Stimulated activated memory B cell treated with anti-CD40 and anti-IgM and Interleukin-4, amounts not matched to agents 10 μg/mL and 1 μg/mL and 100 μg/mL, for 72 hours (primary cell): Measurements from ENCODE around the gene SEMA4C.
A peak's percentile ranks its signal among the peaks of the same experiment; 100 is the strongest.

ENCODE experiments used
- ATAC-seq: fragments of 150-1000 bp; cut with Tn5 transposase; 2 replicates; pipeline ENCODE4 v1.10.0; 2021
- H3K27ac Mint-ChIP-seq: one replicate; pipeline ENCODE4 v1.8.0; 2022; ENCODE audit warnings: mild to moderate bottlenecking, mixed read lengths
- H3K27me3 Mint-ChIP-seq: one replicate; pipeline ENCODE4 v1.8.0; 2022; ENCODE audit warnings: mixed read lengths
- H3K36me3 Mint-ChIP-seq: one replicate; pipeline ENCODE4 v1.8.0; 2022; ENCODE audit warnings: mixed read lengths
- H3K4me1 Mint-ChIP-seq: one replicate; pipeline ENCODE4 v1.8.0; 2022; ENCODE audit warnings: mixed read lengths
- H3K4me3 Mint-ChIP-seq: one replicate; pipeline ENCODE4 v1.8.0; 2022; ENCODE audit warnings: mild to moderate bottlenecking, moderate library complexity, mixed read lengths
- H3K9me3 Mint-ChIP-seq: one replicate; pipeline ENCODE4 v1.8.0; 2022; ENCODE audit warnings: mixed read lengths

SEMA4C gene

GRCh38 chr2:96869822-96870625 is at the start of gene SEMA4C:
TSS of gene SEMA4C (minus strand) at chr2:96870080. CDS start at chr2:96867886, 2,194 bp downstream.
- Mint-ChIP-seq H3K27ac (peak within 1 kb of the TSS; percentile 68), H3K36me3 (peaks cover 22% of the 10 kb centered on the region), H3K4me1 (peaks cover 56% of the 10 kb centered on the region), H3K27me3 (peaks cover 26% of the 10 kb centered on the region), H3K9me3 (no peaks in the 10 kb centered on the region), H3K4me3 (peak within 1 kb of the TSS; percentile 80)
- ATAC-seq: peak; percentile 25

DNA sequence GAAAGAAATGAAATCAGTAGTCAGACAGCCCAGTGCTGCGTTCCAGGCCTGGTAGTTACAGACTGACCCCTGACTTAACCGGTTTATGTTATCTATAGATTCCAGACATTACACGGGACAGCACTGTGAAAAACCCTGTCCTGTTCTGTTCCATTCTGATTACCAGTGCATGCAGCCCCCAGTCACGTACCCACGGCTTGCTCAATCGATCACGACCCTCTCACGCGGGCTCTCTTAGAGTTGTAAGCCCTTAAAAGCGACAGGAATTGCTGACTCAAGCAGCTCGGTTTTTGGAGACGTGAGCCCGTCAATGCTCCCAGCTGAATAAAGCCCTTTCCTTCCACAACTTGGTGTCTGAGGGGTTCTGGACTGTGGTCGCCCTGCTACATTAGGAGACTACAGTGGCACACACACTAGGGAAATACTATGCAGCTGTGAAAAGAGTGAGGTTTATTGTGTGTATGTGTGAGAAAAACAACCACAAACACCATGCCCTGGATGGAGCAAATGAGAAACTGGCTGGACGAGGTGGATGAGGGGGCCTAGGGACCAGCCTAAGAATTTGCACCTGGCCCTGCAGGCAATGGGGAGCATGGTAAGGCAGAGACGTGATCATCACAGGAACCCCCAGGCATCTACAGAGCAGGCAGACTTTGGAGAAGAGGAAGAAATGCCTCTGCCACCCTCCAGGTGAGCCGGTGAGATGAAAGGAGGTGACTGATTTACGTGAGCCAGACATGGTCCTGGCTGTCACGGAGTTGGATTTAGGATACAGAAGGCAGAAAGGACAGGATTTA is 49.1 kb upstream of the SEMA4C start:
- Mint-ChIP-seq H3K36me3 (no peaks in the 10 kb centered on the region), H3K4me3 (no peak overlapping the region), H3K9me3 (no peaks in the 10 kb centered on the region), H3K4me1 (peaks cover 4% of the 10 kb centered on the region), H3K27ac (no peak overlapping the region), H3K27me3 (peaks cover 48% of the 10 kb centered on the region)
- ATAC-seq: no peak

GRCh38 chr2:96918092-96918753 is 48.3 kb upstream of the SEMA4C start:
- H3K4me3 Mint-ChIP-seq: no peak overlapping the region
- no peak overlapping the region for H3K27ac Mint-ChIP-seq
- H3K9me3 Mint-ChIP-seq: no peaks in the 10 kb centered on the region
- peaks cover 40% of the 10 kb centered on the region for H3K27me3 Mint-ChIP-seq
- ATAC-seq: no peak
- H3K4me1 Mint-ChIP-seq: peaks cover 12% of the 10 kb centered on the region
- H3K36me3 Mint-ChIP-seq: no peaks in the 10 kb centered on the region

DNA sequence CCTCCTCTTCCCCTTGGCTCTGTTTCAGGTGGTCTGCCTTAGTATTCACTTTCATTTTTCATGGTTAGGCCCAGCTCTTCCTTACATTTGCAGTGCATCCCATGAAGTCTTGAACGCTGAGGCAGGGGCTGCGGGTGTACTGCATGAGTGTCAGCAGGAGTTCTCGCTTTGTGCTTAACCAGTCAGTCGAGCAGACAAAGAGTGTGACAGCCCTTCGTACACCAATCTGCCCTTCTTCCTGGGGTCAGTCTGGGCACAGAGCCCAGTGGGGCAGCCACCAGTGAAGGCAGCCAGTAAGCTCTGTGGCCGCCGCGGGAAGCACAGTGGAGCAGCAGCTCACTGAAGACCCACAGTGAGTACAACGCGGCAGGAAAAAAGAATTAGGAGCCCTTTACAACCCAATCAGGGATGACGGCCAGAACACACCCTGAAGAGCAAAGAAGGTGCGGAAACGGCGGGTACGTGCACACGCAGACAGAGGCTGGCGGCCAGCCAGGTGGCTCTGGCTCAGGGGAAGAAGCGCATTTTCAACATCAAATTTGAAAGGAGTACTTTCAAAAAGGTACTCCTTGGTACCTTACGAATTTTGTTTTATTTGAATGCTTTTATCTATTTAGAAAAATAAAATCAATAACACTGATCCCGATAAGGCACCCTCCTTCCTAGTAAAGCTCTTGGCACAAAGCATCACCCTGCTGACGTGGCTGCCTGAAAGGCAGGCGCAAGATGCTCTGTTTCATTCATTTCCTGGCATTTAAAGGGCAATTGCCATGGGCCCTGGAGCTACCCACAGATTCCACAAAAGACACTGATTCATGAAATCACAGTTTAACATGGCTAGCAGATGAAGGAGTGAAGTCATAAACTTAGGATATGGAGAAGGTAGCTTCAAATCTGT is 47.0 kb upstream of the SEMA4C start:
- no peak for ATAC-seq
- Mint-ChIP-seq H3K36me3 (no peaks in the 10 kb centered on the region), H3K4me1 (peaks cover 18% of the 10 kb centered on the region), H3K4me3 (no peak overlapping the region), H3K9me3 (no peaks in the 10 kb centered on the region), H3K27ac (no peak overlapping the region), H3K27me3 (peaks cover 34% of the 10 kb centered on the region)

GRCh38 chr2:96916156-96916630 is 46.3 kb upstream of the SEMA4C start:
- H3K9me3 Mint-ChIP-seq: no peaks in the 10 kb centered on the region
- ATAC-seq: no peak
- peaks cover 18% of the 10 kb centered on the region for H3K4me1 Mint-ChIP-seq
- peaks cover 27% of the 10 kb centered on the region for H3K27me3 Mint-ChIP-seq
- no peak overlapping the region for H3K27ac Mint-ChIP-seq
- H3K36me3 Mint-ChIP-seq: no peaks in the 10 kb centered on the region
- no peak overlapping the region for H3K4me3 Mint-ChIP-seq

DNA sequence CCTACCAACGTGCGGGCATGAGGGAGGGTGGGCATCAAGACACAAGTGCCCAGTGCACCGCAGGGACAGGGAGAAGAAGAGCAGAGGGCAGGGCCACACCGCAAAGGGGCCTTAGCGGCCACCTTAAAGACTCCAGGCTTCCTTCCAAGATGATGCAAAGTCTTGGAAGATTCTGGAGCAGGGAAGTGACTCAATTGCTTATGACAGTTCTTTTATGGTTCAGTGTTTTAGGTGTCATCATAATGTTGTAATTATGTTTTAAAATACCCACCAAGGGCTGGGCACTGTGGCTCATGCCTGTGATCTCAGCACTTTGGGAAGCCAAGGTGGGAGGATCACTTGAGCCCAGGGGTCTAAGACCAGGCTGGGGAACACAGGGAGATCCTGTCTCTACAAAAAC is 44.5 kb upstream of the SEMA4C start:
- peaks cover 8% of the 10 kb centered on the region for H3K27me3 Mint-ChIP-seq
- no peak for ATAC-seq
- no peaks in the 10 kb centered on the region for H3K9me3 Mint-ChIP-seq
- H3K4me3 Mint-ChIP-seq: no peak overlapping the region
- no peaks in the 10 kb centered on the region for H3K36me3 Mint-ChIP-seq
- H3K4me1 Mint-ChIP-seq: peaks cover 18% of the 10 kb centered on the region
- peak overlapping the region; percentile 71 for H3K27ac Mint-ChIP-seq

DNA sequence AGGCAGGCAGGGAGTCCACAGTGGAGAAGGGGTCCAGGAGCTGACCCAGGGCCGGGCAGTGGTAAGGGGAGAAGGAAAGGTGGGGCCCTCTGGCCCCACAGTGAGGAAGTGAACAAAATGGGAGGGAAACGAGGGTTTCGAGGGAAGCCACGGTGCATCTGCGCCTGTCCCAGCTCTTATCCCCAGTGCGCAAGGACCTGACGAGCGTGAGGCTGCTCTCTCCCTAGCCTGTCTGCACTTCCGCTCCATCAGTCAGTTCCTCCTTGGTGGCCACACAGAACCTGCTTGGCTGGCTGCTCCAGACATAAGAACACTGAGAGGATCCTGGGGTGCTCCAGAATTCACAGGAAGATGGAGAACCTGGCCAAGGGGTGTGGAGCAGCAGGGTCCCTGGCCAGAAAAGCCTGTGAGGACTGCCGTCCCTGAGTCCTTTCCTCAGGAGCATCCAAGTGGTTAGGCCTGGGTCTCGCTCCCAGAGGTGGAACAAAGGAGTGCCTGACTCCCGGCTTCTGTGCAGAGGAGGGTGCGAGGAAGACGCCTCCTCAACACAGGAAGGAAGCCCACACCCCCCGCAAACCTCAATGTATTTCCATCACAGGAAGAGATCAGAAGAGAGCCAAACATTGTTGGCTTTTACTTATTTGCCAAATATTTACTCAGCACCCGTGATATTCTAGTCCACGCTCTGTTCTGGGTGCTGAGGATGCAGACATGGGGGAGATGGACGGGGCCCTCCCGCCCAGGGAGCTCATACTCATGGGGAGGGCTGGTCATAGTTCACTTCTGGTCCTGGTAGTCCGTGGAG is 43.7 kb upstream of the SEMA4C start:
- peak overlapping the region; percentile 71 for H3K27ac Mint-ChIP-seq
- peak overlapping the region; percentile 25 for H3K4me3 Mint-ChIP-seq
- no peaks in the 10 kb centered on the region for H3K36me3 Mint-ChIP-seq
- H3K27me3 Mint-ChIP-seq: peaks cover under 1% of the 10 kb centered on the region
- no peaks in the 10 kb centered on the region for H3K9me3 Mint-ChIP-seq
- peaks cover 18% of the 10 kb centered on the region for H3K4me1 Mint-ChIP-seq
- ATAC-seq: peak; percentile 88

- H3K9me3 Mint-ChIP-seq: no peaks in the 10 kb centered on the region
- H3K4me3 Mint-ChIP-seq: peak overlapping the region; percentile 5
- H3K4me1 Mint-ChIP-seq: peaks cover 18% of the 10 kb centered on the region
- H3K27ac Mint-ChIP-seq: peak overlapping the region; percentile 71
- H3K27me3 Mint-ChIP-seq: no peaks in the 10 kb centered on the region
- ATAC-seq: no peak
- no peaks in the 10 kb centered on the region for H3K36me3 Mint-ChIP-seq
Measured at GRCh38 chr2:96913117-96913397, 43.2 kb upstream of the SEMA4C start.

GRCh38 chr2:96912346-96913116 is 42.7 kb upstream of the SEMA4C start:
- ATAC-seq: no peak
- Mint-ChIP-seq H3K9me3 (no peaks in the 10 kb centered on the region), H3K27ac (peak overlapping the region; percentile 71), H3K36me3 (no peaks in the 10 kb centered on the region), H3K4me3 (no peak overlapping the region), H3K27me3 (no peaks in the 10 kb centered on the region), H3K4me1 (peaks cover 18% of the 10 kb centered on the region)

- Mint-ChIP-seq H3K4me3 (no peak overlapping the region), H3K27me3 (no peaks in the 10 kb centered on the region), H3K9me3 (no peaks in the 10 kb centered on the region), H3K27ac (no peak overlapping the region), H3K36me3 (no peaks in the 10 kb centered on the region), H3K4me1 (peaks cover 18% of the 10 kb centered on the region)
- ATAC-seq: no peak
Measured at GRCh38 chr2:96909611-96910021, 39.7 kb upstream of the SEMA4C start.

- no peaks in the 10 kb centered on the region for H3K27me3 Mint-ChIP-seq
- ATAC-seq: no peak
- H3K4me3 Mint-ChIP-seq: no peak overlapping the region
Measured at GRCh38 chr2:96907115-96908041, 37.5 kb upstream of the SEMA4C start.

DNA sequence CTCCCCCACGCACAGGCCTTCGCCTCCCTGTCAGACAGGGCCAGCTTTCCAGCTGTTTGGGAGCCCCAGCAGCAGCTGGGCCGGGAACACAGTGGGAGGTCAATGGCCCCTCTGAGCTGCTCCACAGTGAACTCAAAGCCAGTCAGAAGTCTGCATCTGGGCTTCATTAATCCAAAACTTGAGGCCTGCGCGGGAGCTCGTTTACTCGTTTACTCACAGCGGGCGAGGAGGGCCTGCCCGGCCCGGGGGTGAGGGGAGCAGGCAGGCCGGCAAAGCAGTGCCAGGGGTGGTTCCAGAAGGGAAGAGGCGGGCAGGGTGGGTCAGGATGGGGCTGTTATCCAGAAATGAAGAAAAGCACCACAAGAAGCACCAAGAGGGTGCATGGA is 36.8 kb upstream of the SEMA4C start:
- Mint-ChIP-seq H3K27ac (no peak overlapping the region), H3K9me3 (no peaks in the 10 kb centered on the region), H3K36me3 (no peaks in the 10 kb centered on the region), H3K4me3 (no peak overlapping the region), H3K4me1 (peaks cover 6% of the 10 kb centered on the region), H3K27me3 (no peaks in the 10 kb centered on the region)
- ATAC-seq: no peak

More at GRCh38 chr2:96907115-96908041, 37.5 kb upstream of the SEMA4C start:
- H3K36me3 Mint-ChIP-seq: no peaks in the 10 kb centered on the region
- H3K9me3 Mint-ChIP-seq: no peaks in the 10 kb centered on the region
- no peak overlapping the region for H3K27ac Mint-ChIP-seq
- peaks cover 6% of the 10 kb centered on the region for H3K4me1 Mint-ChIP-seq

DNA sequence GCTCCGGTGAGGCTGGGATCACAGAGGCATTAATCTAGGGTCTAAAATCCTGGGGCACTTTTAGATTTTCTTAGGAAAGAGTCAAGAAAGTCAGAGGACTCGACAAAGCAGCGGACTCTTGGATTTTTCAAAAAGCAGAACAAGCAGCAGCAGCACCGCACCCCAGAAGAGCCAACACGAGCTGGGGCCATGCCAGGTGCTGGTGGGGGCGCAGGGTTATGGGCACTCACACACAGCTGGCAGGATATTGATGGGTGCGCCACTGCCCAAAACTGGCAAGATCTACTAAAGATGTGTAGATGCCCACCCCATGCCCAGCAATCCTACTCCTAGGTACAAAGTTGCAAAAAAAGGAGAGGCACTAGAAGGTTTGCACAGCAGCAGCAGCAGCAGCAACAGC is 33.9 kb upstream of the SEMA4C start:
- Mint-ChIP-seq H3K27ac (no peak overlapping the region), H3K36me3 (no peaks in the 10 kb centered on the region), H3K4me1 (peaks cover 6% of the 10 kb centered on the region), H3K27me3 (no peaks in the 10 kb centered on the region), H3K9me3 (no peaks in the 10 kb centered on the region), H3K4me3 (no peak overlapping the region)
- no peak for ATAC-seq
